Measurements from ENCODE around the gene OR52H1. TPM values are rescaled to one million over a fixed set of nuclear protein-coding genes. Genes with fewer than 3 reads are reported as not detected.

The OR52H1 gene
- total RNA-seq, 1 donor from 2014 or later, result not detected

DNA sequence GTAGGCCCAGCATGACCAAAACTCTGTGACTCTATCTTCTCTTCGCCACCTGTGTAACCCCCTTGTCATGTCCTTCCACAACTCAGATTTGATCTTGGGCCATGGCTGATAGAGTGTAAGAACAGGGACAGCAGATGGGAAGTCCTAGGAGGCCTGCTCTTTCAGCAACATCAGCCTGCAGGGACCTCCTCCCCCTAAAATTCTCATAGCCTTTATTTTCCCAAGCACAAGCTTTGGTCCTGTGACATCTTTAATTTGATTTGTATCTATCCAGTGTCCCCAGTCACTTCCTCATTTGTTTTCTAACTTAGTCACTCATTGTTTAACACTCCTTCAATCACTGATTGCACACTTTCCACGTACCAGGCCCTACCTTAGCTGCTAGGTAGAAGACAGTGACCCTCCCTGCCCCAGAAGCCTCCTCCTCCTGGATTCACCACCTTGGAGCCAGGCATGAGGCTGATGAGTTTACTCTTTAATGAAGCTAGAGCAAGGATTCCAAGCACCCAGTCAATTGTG, 43.9 kb downstream of the OR52H1 start:
- TF ChIP-seq, protein P1, sequence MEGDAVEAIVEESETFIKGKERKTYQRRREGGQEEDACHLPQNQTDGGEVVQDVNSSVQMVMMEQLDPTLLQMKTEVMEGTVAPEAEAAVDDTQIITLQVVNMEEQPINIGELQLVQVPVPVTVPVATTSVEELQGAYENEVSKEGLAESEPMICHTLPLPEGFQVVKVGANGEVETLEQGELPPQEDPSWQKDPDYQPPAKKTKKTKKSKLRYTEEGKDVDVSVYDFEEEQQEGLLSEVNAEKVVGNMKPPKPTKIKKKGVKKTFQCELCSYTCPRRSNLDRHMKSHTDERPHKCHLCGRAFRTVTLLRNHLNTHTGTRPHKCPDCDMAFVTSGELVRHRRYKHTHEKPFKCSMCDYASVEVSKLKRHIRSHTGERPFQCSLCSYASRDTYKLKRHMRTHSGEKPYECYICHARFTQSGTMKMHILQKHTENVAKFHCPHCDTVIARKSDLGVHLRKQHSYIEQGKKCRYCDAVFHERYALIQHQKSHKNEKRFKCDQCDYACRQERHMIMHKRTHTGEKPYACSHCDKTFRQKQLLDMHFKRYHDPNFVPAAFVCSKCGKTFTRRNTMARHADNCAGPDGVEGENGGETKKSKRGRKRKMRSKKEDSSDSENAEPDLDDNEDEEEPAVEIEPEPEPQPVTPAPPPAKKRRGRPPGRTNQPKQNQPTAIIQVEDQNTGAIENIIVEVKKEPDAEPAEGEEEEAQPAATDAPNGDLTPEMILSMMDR (IDR thresholded peaks at IDR 0.05; ENCODE audit: partially characterized antibody, unreplicated experiment), result no peak
- Mint-ChIP-seq H3K27ac (ENCODE audit: unreplicated experiment) (no peak overlapping the region), H3K9me3 (ENCODE audit: unreplicated experiment) (peaks cover 2% of the 10 kb centered on the region), H3K27me3 (ENCODE audit: unreplicated experiment) (peaks cover under 1% of the 10 kb centered on the region), H3K4me1 (ENCODE audit: low read depth, unreplicated experiment) (no peaks in the 10 kb centered on the region), H3K36me3 (ENCODE audit: unreplicated experiment) (no peaks in the 10 kb centered on the region), H3K4me3 (ENCODE audit: unreplicated experiment) (no peak overlapping the region)
- no peak for DNase-seq

DNA sequence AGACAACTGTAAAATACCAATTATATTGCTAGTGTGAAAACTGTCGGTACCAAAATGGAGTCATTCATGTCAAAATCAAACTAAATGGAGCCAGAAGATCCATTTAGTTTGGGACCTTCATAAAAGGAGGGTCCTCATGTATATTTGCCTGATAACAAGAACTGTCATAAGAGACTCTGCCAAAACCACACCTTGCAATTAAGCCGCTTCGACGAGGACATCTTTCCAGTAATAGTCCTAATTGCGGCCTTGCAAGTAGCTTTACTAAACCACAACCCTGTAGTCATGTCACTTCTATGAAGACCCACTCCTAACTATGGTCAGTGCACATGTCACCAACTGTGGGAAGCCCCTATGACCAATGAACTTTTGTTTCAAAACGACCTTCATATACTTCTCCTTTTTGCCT, 47.9 kb downstream of the OR52H1 start:
- H3K36me3 Mint-ChIP-seq (ENCODE audit: unreplicated experiment), result no peaks in the 10 kb centered on the region
- no peak overlapping the region for H3K27ac Mint-ChIP-seq (ENCODE audit: unreplicated experiment)
- H3K9me3 Mint-ChIP-seq (ENCODE audit: unreplicated experiment), result no peaks in the 10 kb centered on the region
- H3K27me3 Mint-ChIP-seq (ENCODE audit: unreplicated experiment), result no peaks in the 10 kb centered on the region
- TF ChIP-seq, protein P1 (IDR thresholded peaks at IDR 0.05; ENCODE audit: partially characterized antibody, unreplicated experiment), result no peak
- H3K4me1 Mint-ChIP-seq (ENCODE audit: low read depth, unreplicated experiment), result no peaks in the 10 kb centered on the region
- DNase-seq, result no peak
- H3K4me3 Mint-ChIP-seq (ENCODE audit: unreplicated experiment), result no peak overlapping the region

DNA sequence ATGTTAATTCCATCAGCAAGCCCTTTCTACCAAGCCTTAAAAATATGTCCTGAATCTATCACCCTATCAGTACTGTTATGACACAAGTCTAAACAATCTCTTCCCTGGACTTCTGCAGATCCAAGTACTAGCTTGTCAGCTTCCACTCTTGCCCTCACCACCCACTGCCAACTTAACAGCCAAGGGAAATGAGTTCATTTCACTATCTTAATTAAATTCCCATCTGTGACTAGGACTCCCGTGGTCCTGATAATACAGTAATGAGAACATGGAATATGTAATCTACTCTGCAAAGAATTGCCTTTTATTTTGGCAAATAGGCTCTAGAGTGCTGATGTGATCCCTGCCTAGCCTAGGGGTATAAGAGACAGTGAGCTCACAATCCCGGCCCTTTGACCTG, 48.7 kb downstream of the OR52H1 start:
- Mint-ChIP-seq H3K4me3 (ENCODE audit: unreplicated experiment) (no peak overlapping the region), H3K27ac (ENCODE audit: unreplicated experiment) (no peak overlapping the region), H3K27me3 (ENCODE audit: unreplicated experiment) (no peaks in the 10 kb centered on the region), H3K4me1 (ENCODE audit: low read depth, unreplicated experiment) (no peaks in the 10 kb centered on the region), H3K9me3 (ENCODE audit: unreplicated experiment) (no peaks in the 10 kb centered on the region), H3K36me3 (ENCODE audit: unreplicated experiment) (no peaks in the 10 kb centered on the region)
- no peak for DNase-seq
- TF ChIP-seq, protein P1 (IDR thresholded peaks at IDR 0.05; ENCODE audit: partially characterized antibody, unreplicated experiment), result no peak

Other genes with a start within 250 kb of the OR52H1 start
- gene OR51B4, start 246.6 kb downstream of the OR52H1 start, total RNA-seq (ENCODE audit: unreplicated experiment), result not detected
- gene OR51B2, start 224.2 kb downstream of the OR52H1 start, total RNA-seq (ENCODE audit: unreplicated experiment), result not detected
- not detected for gene OR51B5, start 205.0 kb downstream of the OR52H1 start, total RNA-seq (ENCODE audit: unreplicated experiment)
- not detected for gene OR51B6, start 197.0 kb downstream of the OR52H1 start, total RNA-seq (ENCODE audit: unreplicated experiment)
- gene OR51M1, start 164.7 kb downstream of the OR52H1 start, total RNA-seq (ENCODE audit: unreplicated experiment), result not detected
- not detected for gene OR51Q1, start 126.4 kb downstream of the OR52H1 start, total RNA-seq (ENCODE audit: unreplicated experiment)
- not detected for gene OR51I1, start 107.0 kb downstream of the OR52H1 start, total RNA-seq (ENCODE audit: unreplicated experiment)
- not detected for gene OR51I2, start 99.2 kb downstream of the OR52H1 start, total RNA-seq (ENCODE audit: unreplicated experiment)
- gene OR52D1, start 59.9 kb downstream of the OR52H1 start, total RNA-seq (ENCODE audit: unreplicated experiment), result not detected
- gene UBQLN3, start 38.6 kb downstream of the OR52H1 start, total RNA-seq (ENCODE audit: unreplicated experiment), result not detected
- gene UBQLNL, start 31.8 kb downstream of the OR52H1 start, total RNA-seq (ENCODE audit: unreplicated experiment), result not detected
- gene OR52B6, start 32.3 kb upstream of the OR52H1 start, total RNA-seq (ENCODE audit: unreplicated experiment), result not detected
- gene TRIM6, start 48.1 kb upstream of the OR52H1 start, total RNA-seq (ENCODE audit: unreplicated experiment), result 0.64 TPM
- gene TRIM34, start 76.5 kb upstream of the OR52H1 start, total RNA-seq (ENCODE audit: unreplicated experiment), result not detected
- 2.6 TPM for gene TRIM5, start 136.5 kb upstream of the OR52H1 start, total RNA-seq (ENCODE audit: unreplicated experiment)
- 5.0 TPM for gene TRIM22, start 141.2 kb upstream of the OR52H1 start, total RNA-seq (ENCODE audit: unreplicated experiment)
- gene OR56B1, start 187.9 kb upstream of the OR52H1 start, total RNA-seq (ENCODE audit: unreplicated experiment), result not detected
- gene OR52N4, start 205.7 kb upstream of the OR52H1 start, total RNA-seq (ENCODE audit: unreplicated experiment), result not detected
- gene OR52N5, start 234.8 kb upstream of the OR52H1 start, total RNA-seq (ENCODE audit: unreplicated experiment), result not detected
- gene OR52N1, start 242.7 kb upstream of the OR52H1 start, total RNA-seq (ENCODE audit: unreplicated experiment), result not detected

Data from glutamatergic neuron (in vitro differentiated cells).